Measurements from ENCODE around the gene ZDHHC21.
"Not testable (repeated sequence)": the region's sequence is repeated elsewhere in the genome, so short reads cannot be mapped to it uniquely, and the experiment has no call there.

The ZDHHC21 gene

DNA sequence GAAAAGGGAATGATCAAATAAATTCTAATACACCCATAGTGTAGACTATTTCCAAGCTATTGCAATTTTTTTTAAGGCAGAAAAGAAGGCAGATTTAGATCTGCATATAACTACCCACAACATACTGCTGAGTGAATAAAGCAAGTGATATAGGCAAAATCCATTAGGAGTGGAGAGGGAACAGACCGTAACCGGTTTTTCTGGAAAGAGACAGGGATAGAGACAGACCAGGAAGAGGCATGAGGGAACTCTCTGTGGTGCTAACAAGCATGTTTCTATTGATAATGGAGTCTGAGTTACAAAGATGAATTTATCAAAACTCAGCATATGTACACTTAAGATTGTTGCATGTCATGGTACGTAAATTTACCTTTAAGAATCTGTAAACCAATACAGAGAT lies 14.5 kb downstream of the ZDHHC21 start:
- DNase-seq, result no peak

DNA sequence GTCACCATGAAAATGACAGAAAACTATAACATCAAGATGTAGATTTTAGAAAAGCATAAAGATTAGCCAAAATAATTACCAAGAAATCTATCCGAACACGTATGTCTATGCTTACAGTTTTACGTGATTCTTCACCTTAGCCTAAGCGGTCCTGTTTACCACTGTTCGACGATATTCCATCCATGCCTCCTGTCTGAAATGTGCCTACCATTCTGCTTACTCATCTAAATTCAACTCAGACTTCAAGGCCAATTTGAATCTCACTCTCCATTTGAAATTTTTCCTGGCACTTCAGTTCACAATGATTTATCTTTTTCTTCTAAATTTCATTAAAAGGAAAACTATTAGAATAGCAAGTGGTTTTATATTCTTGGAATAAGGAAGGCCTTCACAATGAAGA lies 15.4 kb downstream of the ZDHHC21 start:
- DNase-seq, result no peak

DNA sequence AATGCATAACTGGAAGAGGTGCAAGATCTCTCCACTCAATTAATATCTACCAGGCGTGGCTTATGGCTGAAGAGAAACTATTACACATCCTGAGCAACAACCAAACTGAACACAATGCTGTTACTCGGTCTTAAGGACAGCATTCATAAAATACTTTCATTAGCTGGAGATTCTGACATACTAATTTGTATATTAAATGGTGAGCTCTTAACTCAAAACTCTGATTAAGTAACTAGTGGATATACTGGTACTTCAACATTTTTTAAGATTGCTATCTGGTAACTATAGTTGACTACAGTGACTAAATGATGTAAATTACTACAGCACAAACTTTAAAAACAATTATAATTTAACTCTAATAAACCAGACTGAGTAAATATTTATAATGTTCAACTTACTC lies 15.8 kb downstream of the ZDHHC21 start:
- DNase-seq, result no peak

DNA sequence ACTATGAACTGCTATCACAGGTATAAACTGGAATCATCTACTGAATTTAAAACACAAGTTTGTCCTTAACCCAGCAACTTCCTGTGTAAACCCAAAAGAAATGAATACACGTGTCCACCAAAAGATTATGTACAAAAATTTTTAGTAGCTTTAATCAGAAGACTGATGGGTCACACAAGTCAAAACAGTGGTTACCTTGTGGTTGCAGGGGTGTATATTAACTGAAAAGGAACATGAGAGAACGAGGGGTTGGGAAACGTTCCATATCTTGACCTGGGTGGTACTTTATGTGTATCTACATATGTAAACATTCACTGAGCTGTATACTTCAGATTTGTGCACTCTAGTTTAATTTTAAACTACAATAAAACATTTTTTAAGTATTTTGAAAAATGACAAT lies 18.6 kb downstream of the ZDHHC21 start:
- no peak for DNase-seq

DNA sequence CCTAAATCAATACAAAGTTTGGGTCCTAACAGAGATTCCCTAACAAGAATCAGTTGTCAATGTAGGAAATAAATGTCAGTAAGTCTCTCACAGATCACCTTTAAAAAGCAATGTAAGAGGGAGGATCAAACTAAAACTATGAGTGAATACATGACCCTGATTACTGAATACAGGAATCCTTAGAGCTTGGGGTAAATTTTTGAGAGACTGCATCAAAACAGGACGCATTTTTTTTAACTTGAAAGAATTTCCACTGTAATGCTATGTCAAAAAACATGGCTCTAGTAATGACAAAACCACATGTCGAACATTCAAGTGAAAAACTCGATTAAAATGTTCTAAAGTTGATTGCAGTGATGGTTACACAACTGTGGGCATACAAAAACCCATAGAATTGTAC lies 21.9 kb downstream of the ZDHHC21 start:
- no peak for DNase-seq

DNA sequence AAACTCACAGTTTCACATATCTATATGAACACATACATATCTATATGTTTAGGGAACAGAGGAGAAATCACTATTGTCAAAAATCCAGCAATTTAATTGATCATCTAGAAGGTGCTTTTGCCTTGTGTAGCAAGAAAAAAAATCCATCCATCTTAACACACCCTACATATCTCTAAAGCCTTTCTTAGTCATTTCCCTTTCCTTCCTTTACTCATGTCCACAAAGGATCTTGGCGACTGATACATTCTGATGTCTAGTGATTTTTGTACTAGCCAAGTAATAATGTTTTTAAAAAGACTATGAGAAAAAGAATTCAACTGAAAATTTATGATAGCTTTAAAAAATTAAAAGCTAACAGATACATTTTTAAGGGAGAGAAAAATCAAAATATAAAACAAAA lies 22.5 kb downstream of the ZDHHC21 start:
- no peak for DNase-seq

DNA sequence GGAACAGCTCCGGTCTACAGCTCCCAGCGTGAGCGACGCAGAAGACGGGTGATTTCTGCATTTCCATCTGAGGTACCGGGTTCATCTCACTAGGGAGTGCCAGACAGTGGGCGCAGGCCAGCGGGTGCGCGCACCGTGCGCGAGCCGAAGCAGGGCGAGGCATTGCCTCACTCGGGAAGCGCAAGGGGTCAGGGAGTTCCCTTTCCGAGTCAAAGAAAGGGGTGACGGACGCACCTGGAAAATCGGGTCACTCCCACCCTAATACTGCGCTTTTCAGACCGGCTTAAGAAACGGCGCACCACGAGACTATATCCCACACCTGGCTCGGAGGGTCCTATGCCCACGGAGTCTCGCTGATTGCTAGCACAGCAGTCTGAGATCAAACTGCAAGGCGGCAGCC lies 29.2 kb downstream of the ZDHHC21 start:
- not testable (repeated sequence) for DNase-seq

DNA sequence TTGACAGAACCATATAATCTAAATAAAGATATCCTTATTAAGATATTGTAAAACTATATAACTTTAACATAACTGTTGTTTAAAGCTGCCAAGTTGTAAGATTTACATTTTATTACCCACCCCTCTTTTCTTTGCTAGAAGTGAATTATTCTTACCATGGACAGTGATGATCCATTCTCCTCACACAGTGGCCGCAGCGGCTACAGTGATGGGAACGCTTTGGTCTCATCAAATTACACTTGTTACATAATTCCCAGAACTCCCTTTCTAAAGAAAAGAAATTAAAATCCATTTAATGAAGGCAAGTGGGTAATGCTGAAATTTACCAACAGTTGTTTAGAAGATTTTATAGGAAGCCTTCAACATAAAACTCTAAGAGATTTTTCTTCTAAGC lies 31.2 kb downstream of the ZDHHC21 start:
- DNase-seq, result no peak

DNA sequence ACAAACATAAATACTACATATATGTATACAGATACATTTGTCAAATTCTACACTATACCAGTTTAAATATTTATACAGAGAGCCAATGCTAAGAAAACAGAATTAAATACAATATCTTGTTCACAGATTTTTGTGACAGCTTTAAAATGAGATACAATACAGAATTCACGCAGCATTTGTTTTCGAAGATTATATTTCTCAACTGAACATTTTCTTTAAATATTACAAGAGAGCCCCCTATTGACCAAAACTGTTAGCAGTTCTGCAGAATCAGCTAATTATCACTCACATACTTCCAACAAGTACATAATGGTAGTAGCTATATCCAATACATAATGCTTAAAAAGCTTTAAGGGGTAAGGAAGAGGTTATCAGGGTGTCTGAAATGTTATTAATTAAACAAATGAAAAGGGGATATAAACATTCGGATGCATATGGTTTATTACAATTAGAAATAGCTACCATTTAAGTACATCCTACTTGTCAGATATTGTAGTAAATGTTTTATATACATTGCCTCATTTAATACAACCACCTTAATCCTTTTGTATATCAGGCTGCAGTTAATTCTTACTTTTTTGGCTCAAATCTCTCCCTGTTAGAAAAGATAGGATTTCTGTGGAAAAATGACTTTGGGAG lies 31.7 kb downstream of the ZDHHC21 start:
- peak; percentile 62 for DNase-seq

DNA sequence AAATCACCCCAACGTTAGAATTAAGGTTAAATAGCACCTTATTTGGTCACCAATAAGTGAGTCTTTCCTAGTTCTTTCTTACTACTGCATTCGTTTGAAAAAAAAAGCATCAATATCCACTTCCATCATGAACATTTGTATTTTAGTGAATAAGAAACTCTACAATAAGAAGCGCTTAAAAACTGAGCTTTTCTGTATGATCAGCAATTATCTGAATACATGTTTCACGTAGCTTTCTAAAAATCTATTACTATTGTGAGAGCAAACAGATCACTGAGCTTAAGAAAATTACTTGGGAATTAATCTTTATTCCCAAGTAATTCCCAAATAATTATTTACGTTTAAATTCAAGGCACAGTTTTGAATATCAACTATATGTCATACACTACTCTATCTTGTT lies 32.5 kb downstream of the ZDHHC21 start:
- no peak for DNase-seq

DNA sequence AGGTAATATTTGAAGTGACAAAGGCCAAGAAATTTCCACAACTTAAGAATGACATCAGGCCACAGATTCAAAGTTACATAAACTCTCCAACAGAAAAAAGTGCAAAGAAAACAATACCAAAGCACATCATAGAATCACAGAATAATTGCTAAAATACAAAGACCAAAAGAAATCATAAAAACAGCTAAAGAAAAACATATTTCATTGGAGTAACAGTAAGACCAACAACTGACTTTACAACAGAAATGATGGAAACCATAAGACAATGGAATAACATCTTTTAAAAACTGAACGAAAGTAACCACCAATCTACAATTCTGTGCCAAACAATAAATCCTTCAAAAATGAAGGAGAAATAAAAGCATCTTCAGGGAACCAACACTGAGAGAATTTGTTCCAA lies 38.3 kb downstream of the ZDHHC21 start:
- peak; percentile 11 for DNase-seq

DNA sequence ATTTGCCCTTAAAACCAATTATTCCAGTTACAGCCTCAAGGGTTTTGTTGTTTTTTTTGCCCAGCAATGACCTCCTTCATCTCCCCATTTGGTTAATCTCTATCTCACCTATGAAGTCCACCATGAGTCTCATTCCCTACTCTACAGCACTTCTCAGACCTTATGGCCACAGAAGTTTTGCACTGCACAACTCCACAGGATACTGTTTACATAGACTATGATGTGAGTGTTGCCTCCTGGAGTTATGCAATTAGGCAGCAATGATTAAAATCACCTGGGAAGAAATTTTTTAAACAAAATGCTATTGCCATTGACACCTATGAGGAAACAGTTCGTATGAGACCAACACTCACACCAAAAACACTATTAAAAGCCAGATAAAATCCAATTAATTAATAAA lies 39.7 kb downstream of the ZDHHC21 start:
- DNase-seq, result no peak

DNA sequence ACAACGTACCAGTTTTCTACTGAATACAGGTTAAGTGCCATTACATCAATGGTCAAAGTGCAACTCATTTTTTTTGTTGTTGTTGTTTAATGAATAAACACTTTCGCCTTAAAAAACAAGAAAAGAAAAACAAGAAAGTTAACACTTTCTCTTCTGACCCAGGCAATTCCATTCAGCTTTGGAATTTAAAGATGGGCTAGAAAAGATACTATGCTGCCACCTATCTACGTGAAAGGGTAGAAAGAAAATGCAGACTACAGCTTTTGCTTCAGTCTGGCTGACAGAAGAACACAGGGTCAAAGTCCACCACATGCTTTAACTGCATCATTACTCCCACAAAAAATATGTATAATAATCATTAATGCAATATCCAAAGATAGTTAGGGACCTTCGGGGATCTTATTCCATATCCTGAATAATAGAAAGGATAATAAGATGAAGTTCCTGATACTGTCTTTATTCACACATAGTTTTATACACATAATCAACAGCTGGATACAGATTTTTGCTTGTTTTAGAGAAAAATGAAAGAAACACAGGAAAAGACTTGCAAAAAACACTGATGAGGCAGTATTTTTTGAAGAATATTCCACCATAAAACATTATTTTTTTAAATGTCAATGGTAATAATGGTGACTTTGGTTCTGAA lies 40.4 kb downstream of the ZDHHC21 start:
- DNase-seq, result peak; percentile 86

DNA sequence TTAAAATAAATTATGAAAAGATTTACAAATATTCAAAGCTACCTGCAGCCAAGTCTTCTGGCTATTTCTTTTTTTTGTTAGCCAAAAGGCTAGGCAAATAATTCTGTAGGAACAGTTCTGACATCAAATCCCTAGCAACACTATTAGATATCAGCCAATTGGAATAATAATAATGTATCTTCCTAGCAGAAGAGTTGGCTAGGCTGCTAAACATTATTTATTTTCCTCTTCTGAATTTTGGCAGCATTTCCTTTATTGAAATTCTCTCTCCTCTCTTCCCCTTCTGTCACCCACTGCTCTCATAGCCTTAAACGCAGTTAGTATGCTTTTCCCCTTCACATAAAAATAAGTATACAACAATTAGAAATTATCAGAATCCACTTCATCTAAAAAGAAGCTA lies 42.6 kb downstream of the ZDHHC21 start:
- DNase-seq, result peak; percentile 95

DNA sequence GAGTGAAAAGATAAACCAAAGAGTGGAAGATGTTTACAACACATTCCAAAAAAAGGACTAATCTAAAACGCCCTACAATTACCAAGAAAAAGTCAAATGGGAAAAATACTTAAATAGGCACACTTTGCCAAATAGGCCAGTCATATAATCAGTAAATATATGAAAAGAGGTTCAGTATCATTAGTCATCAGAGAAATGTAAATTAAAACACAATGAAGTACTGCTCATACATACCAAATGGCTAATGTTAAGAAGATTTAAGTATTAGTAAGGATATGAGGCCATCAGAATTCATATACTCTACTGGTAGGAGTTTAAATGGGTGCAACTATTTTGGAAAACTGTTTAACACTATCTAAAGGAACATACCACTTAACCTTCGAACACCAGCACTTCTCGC lies 47.6 kb downstream of the ZDHHC21 start:
- no peak for DNase-seq

DNA sequence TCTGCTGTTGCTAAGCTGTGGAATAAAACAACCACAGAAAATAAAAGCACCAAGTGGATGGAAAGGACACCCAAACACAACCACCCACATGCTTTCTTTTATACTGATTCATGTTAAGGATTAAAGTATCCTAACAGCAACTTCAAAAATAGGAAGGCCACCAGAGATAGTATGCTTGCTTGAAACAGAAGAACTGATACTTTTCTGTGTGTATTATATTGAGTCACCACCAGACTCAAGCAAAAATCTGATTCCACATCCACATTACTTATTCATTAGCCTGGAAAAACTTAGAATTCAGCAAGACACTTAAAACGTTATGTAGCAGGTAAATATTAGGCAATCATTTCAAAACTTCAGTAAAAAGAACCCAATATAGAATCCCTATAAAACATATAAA lies 52.3 kb downstream of the ZDHHC21 start:
- no peak for DNase-seq

DNA sequence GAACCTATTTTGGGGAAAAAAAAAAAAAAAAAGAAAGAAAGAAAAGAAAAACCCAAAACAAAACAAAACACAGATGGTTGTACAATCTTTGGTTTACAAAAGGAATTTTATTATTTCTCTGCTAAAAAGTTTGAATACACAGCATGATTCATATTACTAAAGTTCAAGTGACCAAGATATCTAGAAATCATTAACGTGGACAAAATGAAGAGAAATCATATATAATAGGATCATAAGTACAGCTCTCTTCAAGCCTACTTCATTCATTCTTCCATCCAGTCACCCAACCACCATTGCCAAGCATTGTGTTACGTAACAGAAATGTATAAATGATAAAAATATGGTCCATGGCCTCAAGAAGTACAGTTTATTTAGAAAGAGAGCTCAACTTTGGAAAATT lies 52.9 kb downstream of the ZDHHC21 start:
- no peak for DNase-seq

DNA sequence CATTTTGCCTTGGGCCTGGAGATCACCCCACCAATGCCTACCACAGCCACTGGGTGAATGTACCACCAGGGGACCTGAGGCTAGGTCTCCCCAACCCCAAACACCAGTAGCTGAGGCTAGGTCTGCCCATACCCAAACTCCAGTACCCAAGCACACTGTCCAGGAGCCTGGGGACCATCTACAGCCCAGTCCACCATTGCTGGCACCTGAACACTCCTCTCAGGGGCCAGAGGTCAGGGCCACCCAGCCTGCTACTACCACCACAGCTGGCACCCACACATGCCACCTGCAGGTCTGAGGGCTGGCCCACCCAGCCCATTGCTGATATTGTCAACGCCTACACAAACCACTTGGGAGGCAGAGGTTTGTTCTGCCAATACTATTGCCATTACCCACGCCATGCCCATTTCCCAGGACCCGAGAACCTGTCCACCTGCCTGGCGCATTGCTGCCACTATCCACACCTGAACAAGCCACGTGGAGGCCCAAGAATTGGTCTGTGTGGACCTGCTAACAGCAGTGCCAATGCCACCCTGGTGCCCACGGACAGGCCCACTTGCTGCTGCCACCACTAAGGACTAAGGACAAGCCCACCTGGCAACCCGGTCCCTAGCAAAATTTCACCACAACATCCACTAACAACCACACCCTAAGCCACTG lies 59.2 kb downstream of the ZDHHC21 start:
- no peak for DNase-seq

DNA sequence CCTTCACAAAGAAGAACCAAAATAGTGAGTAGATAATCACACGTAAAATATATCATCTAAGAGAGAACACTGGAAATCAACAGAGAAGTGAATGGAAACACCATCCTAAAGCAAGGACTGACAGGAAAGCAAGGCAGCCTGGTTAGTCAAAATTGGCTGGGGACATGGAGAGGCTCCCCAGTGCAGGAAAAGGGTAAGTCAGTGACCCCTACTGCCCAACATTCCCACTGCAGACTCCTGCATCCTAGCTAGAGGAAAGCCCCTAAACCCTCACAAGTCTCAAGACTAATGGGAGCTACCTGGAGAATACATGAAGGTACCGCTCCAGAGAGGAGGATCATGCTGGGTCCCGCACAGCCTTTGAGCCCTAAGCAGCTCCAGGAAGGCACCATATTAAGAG lies 60.1 kb downstream of the ZDHHC21 start:
- DNase-seq, result no peak

DNA sequence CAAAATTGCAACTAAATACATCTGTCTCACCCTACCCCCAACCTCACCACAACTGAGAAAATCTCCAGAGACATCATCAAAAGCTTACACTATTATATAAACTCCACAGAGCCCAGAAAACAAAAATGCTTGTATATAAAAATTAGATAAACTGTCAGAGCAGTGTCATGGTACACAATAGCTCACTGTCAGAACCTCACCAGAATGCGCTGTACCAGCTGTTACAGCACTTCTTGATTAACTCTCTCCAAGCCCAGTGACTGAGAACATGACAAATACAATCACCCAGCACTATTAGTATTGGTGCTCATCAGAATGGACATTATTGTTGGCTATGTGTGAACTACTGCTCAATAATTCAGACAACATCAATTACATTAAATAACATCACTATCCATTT lies 65.7 kb downstream of the ZDHHC21 start:
- no peak for DNase-seq

DNA sequence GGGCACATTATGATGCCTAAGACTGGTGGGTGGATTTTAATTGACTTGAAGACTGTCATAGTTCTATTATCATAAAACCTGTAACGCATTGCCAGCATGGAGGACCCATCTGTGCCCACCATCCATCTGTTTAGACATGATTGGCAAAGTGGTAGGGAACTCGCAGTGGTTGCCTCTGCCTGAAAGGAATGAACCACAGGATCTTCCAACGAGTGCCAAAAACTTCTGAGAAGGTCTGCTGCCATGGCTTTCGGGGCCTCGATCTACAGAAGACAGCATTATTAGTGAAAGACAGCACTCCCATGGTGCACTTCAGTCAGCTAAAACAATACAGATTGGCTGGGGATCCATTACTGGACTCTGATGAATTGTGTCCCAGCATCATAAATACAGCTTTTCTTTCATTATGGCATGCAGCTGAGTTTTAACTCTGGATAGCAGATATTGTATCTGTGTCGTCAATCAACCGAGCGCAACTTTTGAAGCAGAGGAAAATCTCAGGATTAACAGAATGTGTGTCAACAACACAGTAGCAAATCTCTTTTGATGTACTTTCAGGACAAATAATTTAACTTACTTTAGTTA lies 74.3 kb downstream of the ZDHHC21 start:
- peak; percentile 38 for DNase-seq

DNA sequence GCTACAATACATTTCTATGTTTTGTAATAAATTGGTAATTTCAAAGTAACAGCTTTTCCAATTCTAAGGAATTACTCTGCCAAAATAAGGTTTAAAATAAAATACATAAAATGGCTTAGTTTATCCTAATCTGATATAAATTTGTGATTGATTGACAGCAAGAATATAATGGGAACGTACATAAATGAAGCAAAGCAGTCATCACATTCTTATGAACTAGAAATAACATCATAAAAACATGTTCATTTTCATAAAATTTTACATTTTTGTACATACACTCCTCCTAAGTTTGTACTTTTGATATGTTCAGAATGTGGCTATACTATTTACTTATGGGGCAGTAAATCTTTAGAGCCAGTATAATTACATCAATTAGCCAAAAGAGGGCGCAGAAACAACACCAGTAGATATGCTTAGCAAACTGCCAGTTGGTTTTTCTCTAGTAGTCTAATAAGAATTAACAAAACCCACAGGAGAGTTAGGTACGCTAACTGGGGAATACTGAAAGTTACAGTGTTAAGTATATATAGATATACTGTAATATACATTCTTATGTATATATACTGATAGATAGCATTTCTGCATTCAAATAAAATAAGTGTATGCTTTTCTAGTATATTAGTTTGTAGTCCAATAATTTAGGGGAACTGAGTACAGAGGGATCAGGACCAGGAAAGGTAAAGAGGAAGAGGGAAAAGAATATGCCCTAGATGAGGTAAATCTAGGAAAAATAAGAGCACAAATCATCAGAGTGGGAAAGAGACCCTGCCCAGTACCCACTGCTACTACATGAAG lies 76.8 kb downstream of the ZDHHC21 start:
- peak; percentile 96 for DNase-seq

DNA sequence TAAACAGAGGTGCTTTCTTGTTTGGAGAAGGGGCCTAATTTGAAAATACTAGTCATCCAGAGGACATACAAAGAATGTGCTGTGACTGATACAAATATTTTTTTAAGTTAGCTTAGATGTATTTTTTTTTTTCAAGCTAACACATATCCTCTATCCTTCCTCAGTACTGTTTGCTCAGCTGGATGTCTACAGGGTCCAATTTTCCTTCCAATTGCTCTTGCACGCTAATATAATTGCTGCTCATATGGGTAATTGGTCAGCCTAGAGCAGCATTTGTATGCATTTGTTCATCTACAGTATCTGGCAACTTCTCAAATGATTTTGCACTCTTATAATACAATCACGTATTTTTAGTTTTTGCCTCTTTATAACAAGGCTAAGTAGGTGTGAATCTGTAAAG lies 84.7 kb downstream of the ZDHHC21 start:
- DNase-seq, result peak; percentile 99
